ENCODE data around the gene CHST10. TPM values are rescaled to one million over a fixed set of nuclear protein-coding genes. Genes with fewer than 3 reads are reported as not detected.

The CHST10 gene
- polyA plus RNA-seq, 1 donor, result 11.6 TPM

Other genes starting within 250 kb of the CHST10 start
- gene LONRF2, start 95.2 kb downstream of the CHST10 start, polyA plus RNA-seq (ENCODE audit: insufficient read length), result 1.2 TPM
- gene NMS, start 52.8 kb upstream of the CHST10 start, polyA plus RNA-seq (ENCODE audit: insufficient read length), result not detected
- 29.7 TPM for gene PDCL3, start 145.3 kb upstream of the CHST10 start, polyA plus RNA-seq (ENCODE audit: insufficient read length)

Measured in hindlimb muscle (tissue), 1 donor.